PC-3 (cell line): ENCODE measurements around the gene VDR. TPM values are rescaled to one million over a fixed set of nuclear protein-coding genes. Genes with fewer than 3 reads are reported as not detected.
A peak's percentile ranks its signal among the peaks of the same experiment; 100 is the strongest.

Experiments
- ATAC-seq: fragments of 200-7000 bp; cut with Tn5 transposase; 2 replicates; pipeline ENCODE4 v1.9.1; 2020; ENCODE audit warnings: mild to moderate bottlenecking, moderate library complexity
- BruUV-seq: library from RNA; stranded (reverse); fragments of 400-500 nt; replicated peaks from 2 replicates; lab custom pipeline; 2021; lab: Mats Ljungman, UMichigan
- CTCF ChIA-PET: fragments of 300-600 bp; sonication (Branson Sonifier 250); formaldehyde crosslinking; loops from one replicate; lab custom pipeline; 2022; ENCODE audit warnings: antibody characterized with exemption; lab: Charles Lee
- POLR2A ChIA-PET: fragments of 300-600 bp; sonication (Branson Sonifier 250); formaldehyde crosslinking; loops from one replicate; lab custom pipeline; 2022; ENCODE audit warnings: antibody characterized with exemption; ENCODE audit not compliant: unreplicated experiment; lab: Charles Lee
- DNase-seq: peaks from one replicate; pipeline ENCODE4 v3.0.0-alpha.2; 2015
- H2AFZ ChIP-seq: fragments of 300-600 bp; sonication (generic); 2 replicates; pipeline ENCODE4 v1.6.0; 2016; ENCODE audit warnings: antibody characterized with exemption, low read length
- H3F3A ChIP-seq: fragments of 300-600 bp; sonication (generic); one replicate; pipeline ENCODE4 v1.6.0; 2017; ENCODE audit warnings: antibody characterized with exemption, low read length, control low read depth, mild to moderate bottlenecking; ENCODE audit not compliant: unreplicated experiment
- H3K27ac ChIP-seq: fragments of 300-600 bp; sonication (generic); 2 replicates; pipeline ENCODE4 v1.5.1; 2016; ENCODE audit warnings: mild to moderate bottlenecking, low read length
- H3K27me3 ChIP-seq: fragments of 300-600 bp; sonication (generic); 2 replicates; pipeline ENCODE4 v1.6.1; 2016; ENCODE audit warnings: low read length, mixed read lengths
- H3K36me3 ChIP-seq: fragments of 300-600 bp; sonication (generic); 2 replicates; pipeline ENCODE4 v1.6.1; 2016; ENCODE audit warnings: low read depth, mixed run types, low read length, mixed read lengths
- H3K4me1 ChIP-seq: fragments of 300-600 bp; sonication (generic); 2 replicates; pipeline ENCODE4 v1.5.1; 2016; ENCODE audit warnings: low read length; ENCODE audit not compliant: insufficient read depth
- H3K4me2 ChIP-seq: fragments of 300-600 bp; sonication (generic); 2 replicates; pipeline ENCODE4 v1.6.0; 2016; ENCODE audit warnings: low read length
- H3K4me3 ChIP-seq: fragments of 300-600 bp; sonication (generic); 2 replicates; pipeline ENCODE4 v1.5.1; 2016; ENCODE audit warnings: mild to moderate bottlenecking, low read length, mixed read lengths
- H3K79me2 ChIP-seq: fragments of 300-600 bp; sonication (generic); 2 replicates; pipeline ENCODE4 v1.6.1; 2017; ENCODE audit warnings: low read length, mixed read lengths
- H3K9ac ChIP-seq: fragments of 300-600 bp; sonication (generic); 2 replicates; pipeline ENCODE4 v1.6.0; 2016; ENCODE audit warnings: mild to moderate bottlenecking, low read length
- H3K9me2 ChIP-seq: fragments of 300-600 bp; sonication (generic); replicated peaks from 2 replicates; pipeline ENCODE4 v1.6.1; 2016; ENCODE audit warnings: mixed run types, low read length, mixed read lengths
- H3K9me3 ChIP-seq: fragments of 300-600 bp; sonication (generic); 2 replicates; pipeline ENCODE4 v1.6.1; 2016; ENCODE audit warnings: low read length, mixed read lengths
- H4K20me1 ChIP-seq: fragments of 300-600 bp; sonication (generic); 2 replicates; pipeline ENCODE4 v1.6.1; 2016; ENCODE audit warnings: low read length, mixed read lengths
- CTCF ChIP-seq: fragments of 300-600 bp; sonication (generic); conservative IDR thresholded peaks from 2 replicates; pipeline ENCODE4 v1.5.1; 2017; ENCODE audit warnings: antibody characterized with exemption, low read depth, mild to moderate bottlenecking, low read length
- EZH2 ChIP-seq: fragments of 300-600 bp; sonication (generic); IDR thresholded peaks from one replicate; pipeline ENCODE4 v1.6.1; 2017; ENCODE audit warnings: antibody characterized with exemption, mild to moderate bottlenecking, low read length; ENCODE audit not compliant: unreplicated experiment
- EZH2phosphoT487 ChIP-seq: fragments of 300-600 bp; sonication (generic); IDR thresholded peaks from 2 replicates; pipeline ENCODE4 v1.6.1; 2018; ENCODE audit warnings: mild to moderate bottlenecking, antibody characterized with exemption, low read length, borderline replicate concordance
- intact Hi-C: fragments of 100-400 bp; cut with micrococcal nuclease; formaldehyde crosslinking; loops from 2 replicates; pipeline ENCODE4 v1.9.0; 2023
- total RNA-seq: library from RNA; depleted of rRNA; stranded (reverse); fragments of >200 nt; gene quantifications from 2 replicates; pipeline ENCODE4 v1.2.3, GENCODE V29; 2014

VDR gene
- total RNA-seq, 1 experiment from 2014 or later: 19.9 TPM

GRCh38 chr12:47829584-47829983 is 75.2 kb downstream of the VDR start:
- Histone ChIP-seq H4K20me1 (no peaks in the 10 kb centered on the region), H3K36me3 (no peaks in the 10 kb centered on the region), H3K9ac (no peak overlapping the region), H3K79me2 (no peaks in the 10 kb centered on the region), H3K27me3 (no peaks in the 10 kb centered on the region), H3K9me2 (no peaks in the 10 kb centered on the region), H3K9me3 (no peaks in the 10 kb centered on the region), H2AFZ (peak overlapping the region; percentile 83), H3F3A (peaks cover 4% of the 10 kb centered on the region), H3K4me2 (peak overlapping the region; percentile 70), H3K4me1 (peaks cover 38% of the 10 kb centered on the region), H3K27ac (0 out of 2 replicates have a peak overlapping the region, but pooled peaks have one; percentile 23), H3K4me3 (peak overlapping the region; percentile 20; the same call in 1 of the 2 replicates)
- ATAC-seq (no peak), DNase-seq (no peak)
- CTCF ChIA-PET: interaction anchor here (0.5 kb wide), 1 partner anchor 13 kb away, joined by 3 read pairs; no protein-coding TSS in a partner anchor
- TF ChIP-seq CTCF (no peak), EZH2phosphoT487 (no peak), EZH2 (no peak)
- intact Hi-C loops: loop anchor here (10.0 kb wide), 1 partner anchor 115 kb away; no protein-coding TSS in a partner anchor
- BruUV-seq: no TSS peak
- POLR2A ChIA-PET: interaction anchor here (0.7 kb wide), 1 partner anchor 16 kb away, joined by 3 read pairs; no protein-coding TSS in a partner anchor

- intact Hi-C loops: loop anchor here (10.0 kb wide), 1 partner anchor 116 kb away; no protein-coding TSS in a partner anchor
- Histone ChIP-seq H3F3A (peaks cover 4% of the 10 kb centered on the region), H4K20me1 (no peaks in the 10 kb centered on the region), H3K4me2 (peak overlapping the region; percentile 70), H3K9me2 (no peaks in the 10 kb centered on the region), H3K36me3 (no peaks in the 10 kb centered on the region), H3K27me3 (no peaks in the 10 kb centered on the region), H3K4me3 (peak overlapping the region; percentile 20; the same call in 1 of the 2 replicates), H3K4me1 (peaks cover 44% of the 10 kb centered on the region), H3K9ac (no peak overlapping the region), H2AFZ (peak overlapping the region; percentile 83), H3K27ac (peak overlapping the region; percentile 23), H3K79me2 (no peaks in the 10 kb centered on the region), H3K9me3 (no peaks in the 10 kb centered on the region)
- no TSS peak for BruUV-seq
- ChIA-PET CTCF (interaction anchor here (0.5 kb wide), 1 partner anchor 13 kb away, joined by 3 read pairs; no protein-coding TSS in a partner anchor), POLR2A (interaction anchor here (0.7 kb wide), 1 partner anchor 15 kb away, joined by 3 read pairs; no protein-coding TSS in a partner anchor)
- TF ChIP-seq EZH2phosphoT487 (no peak), CTCF (no peak), EZH2 (no peak)
- peak; percentile 90 for DNase-seq
- ATAC-seq: peak; percentile 77
Observed at GRCh38 chr12:47828976-47829482, 75.8 kb downstream of the VDR start.
